Liver (tissue), 9 donors: Measurements from ENCODE around the gene LYST. TPM values are rescaled to one million over a fixed set of nuclear protein-coding genes. Genes with fewer than 3 reads are reported as not detected.

Experiments used
- DNase-seq: peaks from one replicate; pipeline ENCODE4 v3.0.0-alpha.2; 2017; ENCODE audit warnings: low spot score
- H3K27ac ChIP-seq, 2 donors: one replicate each; pipeline ENCODE4 v1.7.0; 2013; ENCODE audit warnings: inconsistent platforms in 2 of 2, low read length in 2 of 2, control low read depth in 1 of 2, low read depth in 1 of 2, mild to moderate bottlenecking in 1 of 2
- H3K27me3 ChIP-seq, 4 donors: one replicate each; pipeline versions ENCODE4 v1.6.1 to v1.7.0; 2013; ENCODE audit warnings: low read length in 3 of 4, inconsistent platforms in 1 of 4, mild to moderate bottlenecking in 1 of 4, moderate library complexity in 1 of 4; ENCODE audit not compliant: control insufficient read depth in 4 of 4, insufficient read depth in 4 of 4
- H3K36me3 ChIP-seq, 4 donors: one replicate each; pipeline versions ENCODE4 v1.6.1 to v1.7.0; 2013; ENCODE audit warnings: low read length in 3 of 4, mild to moderate bottlenecking in 3 of 4, low read depth in 1 of 4, moderate library complexity in 1 of 4; ENCODE audit not compliant: control insufficient read depth in 4 of 4, insufficient read depth in 3 of 4
- H3K4me1 ChIP-seq, 4 donors: one replicate each; pipeline versions ENCODE4 v1.6.1 to v1.7.0; 2013; ENCODE audit warnings: low read length in 3 of 4, mild to moderate bottlenecking in 3 of 4, moderate library complexity in 1 of 4; ENCODE audit not compliant: control insufficient read depth in 4 of 4, insufficient read depth in 4 of 4
- H3K4me3 ChIP-seq, 3 donors: one replicate each; pipeline versions ENCODE4 v1.6.1 to v1.7.0; 2013; ENCODE audit warnings: low read length in 3 of 3, control low read depth in 1 of 3, low read depth in 1 of 3, mild to moderate bottlenecking in 1 of 3
- H3K9ac ChIP-seq, 2 donors: one replicate each; pipeline ENCODE4 v1.7.0; 2013; ENCODE audit warnings: low read length in 2 of 2, mild to moderate bottlenecking in 2 of 2, moderate library complexity in 2 of 2, control low read depth in 1 of 2, low read depth in 1 of 2
- H3K9me3 ChIP-seq, 4 donors: one replicate each; pipeline versions ENCODE4 v1.6.1 to v1.7.0; 2013; ENCODE audit warnings: low read length in 3 of 4; ENCODE audit not compliant: control insufficient read depth in 4 of 4
- EGR1 ChIP-seq, 2 donors: IDR thresholded peaks; 2 replicates each; pipeline ENCODE4 v1.6.1; 2016 to 2018; ENCODE audit warnings: antibody characterized with exemption in 2 of 2, low read depth in 2 of 2
- FOXA2 ChIP-seq: IDR thresholded peaks from 2 replicates; pipeline ENCODE4 v1.6.1; 2016; ENCODE audit warnings: antibody characterized with exemption
- GABPA ChIP-seq, 2 donors: IDR thresholded peaks in 1 of 2; conservative IDR thresholded peaks in 1 of 2; 2 replicates each; pipeline ENCODE4 v1.6.1; 2016; ENCODE audit warnings: antibody characterized with exemption in 2 of 2, mild to moderate bottlenecking in 1 of 2, moderate library complexity in 1 of 2
- HNF4G ChIP-seq: IDR thresholded peaks from 2 replicates; pipeline ENCODE4 v1.6.1; 2016; ENCODE audit warnings: antibody characterized with exemption
- JUND ChIP-seq, 2 donors: IDR thresholded peaks; 2 replicates each; pipeline ENCODE4 v1.6.1; 2016; ENCODE audit warnings: antibody characterized with exemption in 2 of 2
- NR2F2 ChIP-seq: IDR thresholded peaks from 2 replicates; pipeline ENCODE4 v1.6.1; 2016; ENCODE audit warnings: antibody characterized with exemption
- SP1 ChIP-seq: IDR thresholded peaks from 2 replicates; pipeline ENCODE4 v1.6.1; 2018; ENCODE audit warnings: antibody characterized with exemption, mild to moderate bottlenecking
- WGBS: extraction: QIAGEN DNeasy Blood & Tissue Kit; methylation state at CpG from one replicate; pipeline ENCODE4 v1.1.7; 2013; 5-methylcytosine and 5-hydroxymethylcytosine counted together
- polyA plus RNA-seq, 2 donors: library from polyadenylated mRNA; stranded (reverse) in 1 of 2; unstranded in 1 of 2; fragments of 200-250 nt in 1 of 2; fragments of >200 nt in 1 of 2; fragmentation: Nextera tagmentation in 1 of 2; extraction: Ambion mirVana in 1 of 2; gene quantifications; one replicate each; pipeline versions ENCODE4 v1.2.1 to v1.2.3, GENCODE V29; 2013 to 2015
- total RNA-seq, 2 donors: library from RNA; depleted of rRNA; stranded (reverse); fragments of >200 nt; gene quantifications; one replicate each; pipeline ENCODE4 v1.2.3, GENCODE V29; 2014
- TF ChIP-seq, protein P1 (sequence below): IDR thresholded peaks from 2 replicates; pipeline ENCODE4 v1.6.1; 2016; ENCODE audit warnings: antibody characterized with exemption, mild to moderate bottlenecking
- TF ChIP-seq, protein P2 (sequence below): fragments of 150-350 bp; IDR thresholded peaks from 2 replicates; pipeline ENCODE4 v1.5.1; 2017; ENCODE audit warnings: improper control_type of control experiment, low read depth, low read length; ENCODE audit not compliant: missing input control
- TF ChIP-seq, protein P3 (sequence below): IDR thresholded peaks from 2 replicates; pipeline ENCODE4 v1.6.1; 2016; ENCODE audit warnings: antibody characterized with exemption
- donor health status: healthy.
- donor health status: healthy.
- donor health status: healthy.
- donor health status: healthy.
- donor health status: healthy.

Gene LYST
- total and polyA plus RNA-seq, 4 donors, result 3.4 to 45.9 (median 14.2) TPM

DNA sequence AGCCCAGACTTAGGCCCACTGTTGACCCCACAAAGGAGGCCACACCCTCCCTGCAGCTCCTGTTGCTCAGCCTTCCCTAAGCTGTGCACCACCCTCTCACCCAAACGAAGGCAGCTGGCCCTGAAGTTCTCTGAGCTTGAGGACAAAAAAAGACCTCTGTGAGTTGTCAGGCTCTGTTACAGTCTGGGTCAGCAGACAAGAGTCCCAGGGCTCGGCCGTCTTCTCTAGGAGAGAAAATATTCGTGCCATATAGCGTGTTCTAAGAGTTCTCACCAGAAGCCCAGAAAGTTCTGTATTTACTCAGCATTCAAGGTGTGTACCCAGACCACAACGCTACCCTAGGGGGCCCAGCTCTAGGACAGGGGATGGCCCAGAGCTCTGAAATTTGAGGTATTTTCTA is 25.5 kb upstream of the LYST start:
- no peak overlapping the region for H3K9ac ChIP-seq
- TF ChIP-seq SP1 (no peak), FOXA2 (no peak), JUND (IDR thresholded peaks at IDR 0.05) (no peak), HNF4G (no peak)
- TF ChIP-seq, protein P1, sequence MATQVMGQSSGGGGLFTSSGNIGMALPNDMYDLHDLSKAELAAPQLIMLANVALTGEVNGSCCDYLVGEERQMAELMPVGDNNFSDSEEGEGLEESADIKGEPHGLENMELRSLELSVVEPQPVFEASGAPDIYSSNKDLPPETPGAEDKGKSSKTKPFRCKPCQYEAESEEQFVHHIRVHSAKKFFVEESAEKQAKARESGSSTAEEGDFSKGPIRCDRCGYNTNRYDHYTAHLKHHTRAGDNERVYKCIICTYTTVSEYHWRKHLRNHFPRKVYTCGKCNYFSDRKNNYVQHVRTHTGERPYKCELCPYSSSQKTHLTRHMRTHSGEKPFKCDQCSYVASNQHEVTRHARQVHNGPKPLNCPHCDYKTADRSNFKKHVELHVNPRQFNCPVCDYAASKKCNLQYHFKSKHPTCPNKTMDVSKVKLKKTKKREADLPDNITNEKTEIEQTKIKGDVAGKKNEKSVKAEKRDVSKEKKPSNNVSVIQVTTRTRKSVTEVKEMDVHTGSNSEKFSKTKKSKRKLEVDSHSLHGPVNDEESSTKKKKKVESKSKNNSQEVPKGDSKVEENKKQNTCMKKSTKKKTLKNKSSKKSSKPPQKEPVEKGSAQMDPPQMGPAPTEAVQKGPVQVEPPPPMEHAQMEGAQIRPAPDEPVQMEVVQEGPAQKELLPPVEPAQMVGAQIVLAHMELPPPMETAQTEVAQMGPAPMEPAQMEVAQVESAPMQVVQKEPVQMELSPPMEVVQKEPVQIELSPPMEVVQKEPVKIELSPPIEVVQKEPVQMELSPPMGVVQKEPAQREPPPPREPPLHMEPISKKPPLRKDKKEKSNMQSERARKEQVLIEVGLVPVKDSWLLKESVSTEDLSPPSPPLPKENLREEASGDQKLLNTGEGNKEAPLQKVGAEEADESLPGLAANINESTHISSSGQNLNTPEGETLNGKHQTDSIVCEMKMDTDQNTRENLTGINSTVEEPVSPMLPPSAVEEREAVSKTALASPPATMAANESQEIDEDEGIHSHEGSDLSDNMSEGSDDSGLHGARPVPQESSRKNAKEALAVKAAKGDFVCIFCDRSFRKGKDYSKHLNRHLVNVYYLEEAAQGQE, result no peak
- WGBS, result 73% methylated on average over 6 of the region's 6 CpGs
- no peak overlapping the region for H3K4me3 ChIP-seq
- no peak for DNase-seq
- H3K4me1 ChIP-seq, result peaks cover 7 to 17% (median 12%) of the 10 kb centered on the region in 4 donors
- no peaks in the 10 kb centered on the region for H3K9me3 ChIP-seq
- H3K27ac ChIP-seq, result peak overlapping the region; percentile 64 to 69
- H3K36me3 ChIP-seq, result peaks cover 0 to 2% (median 0%) of the 10 kb centered on the region in 4 donors
- H3K27me3 ChIP-seq, result no peaks in the 10 kb centered on the region

DNA sequence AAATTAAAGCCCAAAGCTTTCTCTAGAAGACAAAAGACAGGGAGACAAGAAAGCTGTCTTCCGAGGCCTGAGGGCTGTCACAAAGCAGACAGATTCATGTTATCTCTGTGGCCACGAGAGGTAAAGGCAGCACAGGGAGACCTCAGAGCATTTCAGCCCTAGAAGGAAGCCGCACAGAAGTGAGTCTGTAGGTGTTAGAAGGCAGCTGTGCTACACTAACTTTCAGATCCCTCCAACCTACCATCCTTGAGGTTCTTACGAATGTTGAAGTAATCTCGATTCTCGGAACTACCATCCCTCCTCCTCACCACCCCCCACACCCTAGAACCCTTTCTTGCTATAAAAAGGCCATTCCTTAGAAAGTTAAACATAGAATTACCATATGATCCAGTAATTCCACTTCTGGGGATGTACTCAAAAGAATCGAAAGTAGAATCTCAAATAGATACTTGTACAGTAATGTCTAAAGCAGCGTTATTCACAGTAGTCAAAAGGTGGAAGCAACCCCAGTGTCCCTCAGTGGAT is 21.5 kb upstream of the LYST start:
- 87% methylated on average over 8 of the region's 8 CpGs for WGBS
- H3K9ac ChIP-seq, result no peak overlapping the region
- H3K4me1 ChIP-seq, result peaks cover 5 to 15% (median 11%) of the 10 kb centered on the region in 4 donors
- H3K27ac ChIP-seq, result no peak overlapping the region
- H3K36me3 ChIP-seq, result no peaks in the 10 kb centered on the region
- TF ChIP-seq NR2F2, result no peak
- TF ChIP-seq, protein P2, sequence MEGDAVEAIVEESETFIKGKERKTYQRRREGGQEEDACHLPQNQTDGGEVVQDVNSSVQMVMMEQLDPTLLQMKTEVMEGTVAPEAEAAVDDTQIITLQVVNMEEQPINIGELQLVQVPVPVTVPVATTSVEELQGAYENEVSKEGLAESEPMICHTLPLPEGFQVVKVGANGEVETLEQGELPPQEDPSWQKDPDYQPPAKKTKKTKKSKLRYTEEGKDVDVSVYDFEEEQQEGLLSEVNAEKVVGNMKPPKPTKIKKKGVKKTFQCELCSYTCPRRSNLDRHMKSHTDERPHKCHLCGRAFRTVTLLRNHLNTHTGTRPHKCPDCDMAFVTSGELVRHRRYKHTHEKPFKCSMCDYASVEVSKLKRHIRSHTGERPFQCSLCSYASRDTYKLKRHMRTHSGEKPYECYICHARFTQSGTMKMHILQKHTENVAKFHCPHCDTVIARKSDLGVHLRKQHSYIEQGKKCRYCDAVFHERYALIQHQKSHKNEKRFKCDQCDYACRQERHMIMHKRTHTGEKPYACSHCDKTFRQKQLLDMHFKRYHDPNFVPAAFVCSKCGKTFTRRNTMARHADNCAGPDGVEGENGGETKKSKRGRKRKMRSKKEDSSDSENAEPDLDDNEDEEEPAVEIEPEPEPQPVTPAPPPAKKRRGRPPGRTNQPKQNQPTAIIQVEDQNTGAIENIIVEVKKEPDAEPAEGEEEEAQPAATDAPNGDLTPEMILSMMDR, result no peak
- no peak overlapping the region for H3K4me3 ChIP-seq
- no peak for DNase-seq
- no peaks in the 10 kb centered on the region for H3K27me3 ChIP-seq
- no peaks in the 10 kb centered on the region for H3K9me3 ChIP-seq

DNA sequence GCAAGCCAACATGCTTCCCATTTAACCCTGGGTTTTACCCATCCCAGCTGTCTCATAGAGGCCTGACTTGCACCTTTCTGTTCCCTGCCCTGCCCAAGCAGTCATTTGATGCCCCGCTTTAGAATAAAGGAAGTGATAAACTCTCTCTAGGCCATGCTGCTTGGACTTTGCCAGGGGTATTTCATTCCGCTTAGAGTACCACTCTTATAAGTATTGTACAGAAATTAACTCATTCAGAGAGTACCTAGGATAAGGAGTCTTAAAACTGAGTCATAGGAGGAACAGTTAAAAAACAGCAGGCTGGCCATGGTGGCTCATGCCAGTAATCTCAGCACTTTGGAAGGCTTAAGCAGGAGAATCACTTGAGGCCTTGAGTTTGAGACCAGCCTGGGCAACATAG is 21.0 kb upstream of the LYST start:
- DNase-seq, result no peak
- no peak overlapping the region for H3K27ac ChIP-seq
- no peaks in the 10 kb centered on the region for H3K27me3 ChIP-seq
- no peaks in the 10 kb centered on the region for H3K36me3 ChIP-seq
- WGBS, result 85% methylated on average over 2 of the region's 2 CpGs
- H3K4me3 ChIP-seq, result no peak overlapping the region
- TF ChIP-seq, protein P3, sequence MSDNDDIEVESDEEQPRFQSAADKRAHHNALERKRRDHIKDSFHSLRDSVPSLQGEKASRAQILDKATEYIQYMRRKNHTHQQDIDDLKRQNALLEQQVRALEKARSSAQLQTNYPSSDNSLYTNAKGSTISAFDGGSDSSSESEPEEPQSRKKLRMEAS, result no peak
- TF ChIP-seq EGR1 (IDR thresholded peaks at IDR 0.05; ENCODE audit: low read depth in 2 of 2) (no peak), GABPA (IDR thresholded peaks at IDR 0.05 in 1 of 2, conservative IDR thresholded peaks at IDR 0.05 in 1 of 2) (no peak), NR2F2 (no peak)
- H3K4me1 ChIP-seq, result peaks cover 5 to 20% (median 13%) of the 10 kb centered on the region in 4 donors
- H3K9me3 ChIP-seq, result no peaks in the 10 kb centered on the region
- no peak overlapping the region for H3K9ac ChIP-seq
